ENCODE results near the gene GLP1R.

The GLP1R gene

DNA sequence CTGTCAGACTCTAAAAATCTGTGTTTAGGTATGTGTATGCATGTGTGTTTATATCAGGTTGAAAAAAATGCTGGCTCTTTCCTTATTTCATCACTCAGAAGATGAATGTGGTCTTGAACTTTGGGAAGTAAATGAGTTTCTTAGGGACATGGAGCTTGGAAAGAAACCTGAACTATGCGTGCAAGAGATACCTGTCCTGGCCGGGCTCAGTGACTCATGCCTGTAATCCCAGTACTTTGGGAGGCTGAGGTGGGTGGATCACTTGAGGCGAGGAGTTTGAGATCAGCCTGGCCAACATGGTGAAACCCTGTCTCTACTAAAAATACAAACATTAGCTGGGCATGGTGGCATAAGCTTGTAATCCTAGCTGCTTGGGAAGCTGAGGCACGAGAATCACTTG lies 4.4 kb upstream of the GLP1R start:
- no peak for DNase-seq (ENCODE audit: low read depth)

- no peak for DNase-seq (ENCODE audit: low read depth)
Measured at GRCh38 chr6:39047434-39048327, 900 bp upstream of the GLP1R start.

- no peak for DNase-seq (ENCODE audit: low read depth)
Measured at GRCh38 chr6:39049575-39050283, 1.1 kb downstream of the GLP1R start.

GRCh38 chr6:39050453-39051112 lies 2.0 kb downstream of the GLP1R start:
- DNase-seq (ENCODE audit: low read depth) = no peak

- no peak for DNase-seq (ENCODE audit: low read depth)
Measured at GRCh38 chr6:39051399-39052122, 3.0 kb downstream of the GLP1R start.

GRCh38 chr6:39053016-39053624 lies 4.5 kb downstream of the GLP1R start:
- DNase-seq (ENCODE audit: low read depth) = no peak

DNA sequence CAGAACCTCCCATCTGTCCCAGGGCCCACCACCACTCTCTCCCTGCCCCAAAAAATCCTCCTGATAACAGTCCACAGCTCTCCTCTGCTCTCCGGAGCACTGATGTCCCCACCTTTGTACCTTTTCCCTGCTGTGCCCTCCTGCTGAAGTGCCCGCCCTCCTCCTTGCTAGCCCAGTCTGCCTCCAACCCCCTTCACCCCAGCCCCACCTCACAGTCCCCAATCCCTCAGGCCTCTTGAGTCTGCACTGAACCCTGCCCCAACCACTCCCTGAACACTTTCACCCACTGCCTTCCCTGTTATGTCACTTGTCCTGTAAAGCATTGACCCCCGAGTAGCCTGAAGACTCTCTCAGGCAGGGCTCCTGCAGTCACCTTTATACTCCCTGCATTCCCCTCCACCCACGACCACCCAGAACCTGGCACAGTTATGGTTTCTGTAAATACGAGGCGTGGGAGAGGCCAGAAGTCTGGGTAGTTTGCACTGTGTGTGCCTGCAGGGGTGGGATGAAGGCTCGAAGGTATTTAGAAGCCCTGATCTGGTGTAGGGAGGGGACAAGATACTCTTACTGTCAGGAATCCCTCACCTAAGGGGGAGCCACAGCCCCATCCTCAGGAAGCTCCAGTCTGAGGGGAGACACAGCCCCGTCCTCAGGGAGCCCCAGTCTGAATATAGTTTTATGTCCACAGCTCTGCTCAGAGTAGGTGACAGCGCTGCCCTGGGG lies 5.4 kb downstream of the GLP1R start:
- DNase-seq (ENCODE audit: low read depth) = no peak

DNA sequence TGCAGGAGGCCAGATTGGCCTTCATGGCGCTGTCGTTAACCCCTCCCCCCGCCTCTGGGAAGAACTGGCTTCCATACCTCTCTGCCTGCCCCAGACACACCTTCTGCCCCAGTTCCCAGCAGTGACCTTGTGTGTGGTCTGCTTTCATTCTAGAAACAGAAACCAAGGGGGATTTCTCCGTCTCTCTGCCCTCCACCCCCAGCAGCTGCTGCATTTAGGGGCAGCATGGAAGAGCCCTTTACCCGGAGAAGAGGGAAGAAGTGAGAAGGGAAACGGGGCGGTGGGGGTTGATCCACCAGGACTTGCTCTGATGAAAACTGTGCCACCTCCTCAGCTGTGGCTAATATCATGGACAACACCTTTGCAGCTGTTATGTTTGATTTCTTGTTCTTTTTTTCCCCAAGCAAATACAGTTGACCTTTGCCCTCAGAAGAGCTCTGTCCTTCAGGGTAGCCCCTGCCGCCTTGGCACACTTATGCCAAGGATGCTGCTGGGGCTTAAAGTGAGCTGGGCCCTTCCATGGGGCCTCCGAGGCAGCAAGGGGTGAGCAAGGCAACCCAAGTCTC lies 6.1 kb downstream of the GLP1R start:
- no peak for DNase-seq (ENCODE audit: low read depth)

DNA sequence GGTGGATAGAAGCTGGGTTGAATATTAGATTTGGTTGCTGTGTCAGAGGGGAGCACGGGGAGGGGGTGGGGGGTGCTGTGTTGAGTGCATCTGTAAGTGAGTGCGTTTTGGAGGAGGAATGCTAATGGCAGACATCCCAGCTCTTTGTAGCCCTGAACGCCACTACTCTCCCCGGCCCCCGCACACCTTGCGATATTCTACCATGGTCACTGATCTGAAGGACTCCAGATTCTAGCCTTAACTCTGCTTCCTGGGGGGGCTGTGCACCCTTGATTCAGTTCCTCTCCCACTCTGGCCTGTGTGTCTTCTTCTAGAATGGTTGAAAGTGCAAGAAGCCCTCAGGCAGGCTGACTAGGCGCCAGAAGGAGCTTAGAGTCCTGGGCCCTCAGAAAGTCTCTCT lies 7.1 kb downstream of the GLP1R start:
- no peak for DNase-seq (ENCODE audit: low read depth)

GRCh38 chr6:39056191-39056590 lies 7.6 kb downstream of the GLP1R start:
- DNase-seq (ENCODE audit: low read depth) = no peak

- DNase-seq (ENCODE audit: low read depth) = no peak
Measured at GRCh38 chr6:39056681-39057080, 8.1 kb downstream of the GLP1R start.

DNA sequence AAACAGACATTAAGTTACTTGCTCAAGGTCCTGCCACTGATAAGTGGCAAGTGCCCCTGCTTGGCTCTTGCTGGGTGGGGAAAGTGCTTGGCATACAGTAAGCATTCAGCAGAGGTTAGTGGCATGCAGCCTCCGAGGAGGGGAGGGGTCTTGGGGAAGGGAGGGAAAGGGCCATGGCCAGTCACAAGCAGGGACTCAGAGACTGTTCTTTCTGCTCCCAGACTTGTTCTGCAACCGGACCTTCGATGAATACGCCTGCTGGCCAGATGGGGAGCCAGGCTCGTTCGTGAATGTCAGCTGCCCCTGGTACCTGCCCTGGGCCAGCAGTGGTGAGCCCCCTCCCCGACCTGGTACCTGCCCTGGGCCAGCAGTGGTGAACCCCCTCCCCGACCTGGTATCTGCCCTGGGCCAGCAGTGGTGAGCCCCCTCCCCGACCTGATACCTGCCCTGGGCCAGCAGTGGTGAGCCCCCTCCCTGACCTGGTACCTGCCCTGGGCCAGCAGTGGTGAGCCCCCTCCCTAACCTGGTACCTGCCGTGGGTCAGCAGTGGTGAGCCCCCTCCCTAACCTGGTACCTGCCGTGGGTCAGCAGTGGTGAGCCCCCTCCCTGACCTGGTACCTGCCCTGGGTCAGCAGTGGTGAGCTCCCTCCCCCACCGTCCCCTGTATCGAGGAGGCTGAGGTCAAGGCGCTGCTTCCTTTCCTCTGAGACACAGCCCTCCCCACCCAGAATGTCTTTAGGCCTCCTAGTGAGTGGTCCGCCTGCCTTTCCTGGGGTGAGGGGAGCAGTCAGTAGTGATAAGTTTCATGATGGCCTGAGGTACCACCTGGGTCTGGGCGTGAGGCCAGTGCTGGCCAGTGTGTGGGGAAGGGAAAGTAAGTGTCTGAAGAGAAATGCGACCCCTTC lies 8.9 kb downstream of the GLP1R start:
- no peak for DNase-seq (ENCODE audit: low read depth)

DNA sequence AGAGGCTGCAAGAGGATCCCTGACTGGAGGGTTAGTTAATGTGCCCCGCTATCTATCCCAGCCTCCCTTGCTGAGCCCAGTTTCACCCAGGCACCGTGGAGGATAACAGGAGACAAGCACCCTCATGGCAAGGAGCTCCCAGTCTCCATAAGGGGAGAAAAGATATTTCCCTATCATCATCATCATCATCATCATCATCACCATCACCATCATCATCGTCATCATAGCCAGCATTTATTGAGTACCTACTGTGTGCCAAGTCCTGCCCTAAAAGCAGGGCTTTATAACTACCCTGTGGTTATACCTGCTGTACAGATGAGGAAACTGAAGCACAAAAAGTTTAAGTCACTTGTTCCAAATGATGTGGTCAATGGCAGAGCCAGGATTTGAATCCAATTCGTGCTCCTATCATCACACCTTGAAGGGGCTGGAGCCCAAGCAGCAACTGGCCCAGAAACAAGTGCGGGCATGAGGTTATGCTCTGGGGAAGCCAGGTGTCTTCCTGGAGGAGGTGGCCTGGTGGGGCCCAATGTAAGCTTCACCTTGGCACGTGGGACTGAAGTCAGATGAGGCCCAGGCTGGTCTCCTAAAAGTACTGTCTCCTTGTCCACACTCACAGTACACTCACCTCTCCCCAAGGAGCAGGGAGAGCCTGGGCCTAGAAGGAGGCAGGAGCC lies 10.0 kb downstream of the GLP1R start:
- DNase-seq (ENCODE audit: low read depth) = no peak

DNA sequence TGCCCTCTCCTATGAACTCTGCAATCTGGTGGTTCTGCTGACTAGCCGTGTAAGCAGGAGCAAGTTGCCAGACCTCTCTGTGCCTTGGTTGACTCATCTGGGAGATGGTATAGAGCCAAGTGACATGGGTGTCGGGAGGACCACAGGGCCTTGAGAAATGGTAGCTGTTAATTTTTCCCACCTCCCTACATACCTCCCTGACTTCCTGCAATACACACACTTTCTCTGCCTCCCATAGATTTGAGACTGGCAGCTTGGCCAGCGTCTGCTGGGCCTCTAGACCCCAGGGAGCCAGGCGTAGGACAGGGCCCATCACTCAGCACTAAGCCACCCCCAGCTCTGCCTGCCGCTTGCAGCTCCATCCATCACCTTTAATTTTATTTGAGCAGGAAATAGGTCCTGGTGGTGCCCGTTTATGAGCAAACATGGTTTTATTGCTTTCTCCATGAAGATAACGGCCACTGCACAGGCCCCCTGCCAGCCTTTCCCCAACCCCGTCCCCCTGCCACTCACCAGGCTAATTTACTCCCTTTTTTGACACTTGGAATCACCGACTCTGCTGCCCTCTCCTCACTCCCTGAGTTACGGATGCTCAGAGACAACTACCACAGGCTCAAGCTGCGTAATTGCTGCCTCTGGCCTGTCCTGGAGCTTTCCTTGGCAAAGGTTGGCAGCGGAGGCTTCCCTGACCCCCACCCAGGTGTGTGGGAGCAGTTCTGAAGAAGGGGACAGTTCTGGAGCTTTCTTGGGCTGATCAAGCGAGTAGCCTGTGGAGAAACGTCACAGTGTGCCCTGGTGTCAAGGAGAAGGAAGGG lies 11.1 kb downstream of the GLP1R start:
- no peak for DNase-seq (ENCODE audit: low read depth)

- DNase-seq (ENCODE audit: low read depth) = no peak
Measured at GRCh38 chr6:39060467-39061160, 12.0 kb downstream of the GLP1R start.

- DNase-seq (ENCODE audit: low read depth) = no peak
Measured at GRCh38 chr6:39061182-39061581, 12.6 kb downstream of the GLP1R start.

DNA sequence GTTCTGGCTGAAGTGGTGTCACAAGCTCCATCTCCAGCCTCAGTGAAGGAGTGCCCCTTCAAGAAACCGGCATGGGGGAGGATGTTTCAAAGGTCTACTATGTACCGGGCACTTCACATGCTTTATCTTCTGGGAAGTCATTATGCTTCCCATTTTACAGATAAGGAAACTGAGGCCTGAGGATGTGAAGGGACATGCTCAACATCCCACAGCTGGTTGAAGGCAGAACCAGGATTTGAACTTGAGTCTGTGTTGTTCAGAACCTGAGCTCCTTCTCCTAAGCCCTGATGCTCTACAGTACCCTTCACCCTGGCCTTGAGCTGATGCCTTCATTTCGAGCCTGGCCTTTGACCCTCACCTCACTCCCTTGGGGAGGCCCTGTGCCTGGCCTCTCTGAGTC lies 13.0 kb downstream of the GLP1R start:
- no peak for DNase-seq (ENCODE audit: low read depth)

All from activated T-helper 1 cell treated with Interleukin-2 at 50 U/mL for 16 hours (primary cell).